NB4 (cell line): ENCODE results near the gene KLHL11.

Experiments used
- DNase-seq: peaks from one replicate; pipeline ENCODE4 v3.0.0; 2010; ENCODE audit warnings: low read depth
- H3K4me3 ChIP-seq: one replicate; pipeline ENCODE4 v1.5.1; 2011; ENCODE audit warnings: mild to moderate bottlenecking, low read depth, low read length, moderate library complexity
- MYC ChIP-seq: IDR thresholded peaks from 2 replicates; pipeline ENCODE4 v1.6.1; 2011; ENCODE audit warnings: low read depth, low read length
- POLR2A ChIP-seq: IDR thresholded peaks from 2 replicates; pipeline ENCODE4 v1.6.1; 2011; ENCODE audit warnings: mild to moderate bottlenecking; ENCODE audit not compliant: insufficient read length; ENCODE audit errors: extremely low read depth
- TF ChIP-seq, protein P1 (sequence below): IDR thresholded peaks from 2 replicates; pipeline ENCODE4 v1.6.1; 2011; ENCODE audit warnings: low read depth, low read length
- TF ChIP-seq, protein P2 (sequence below): IDR thresholded peaks from one replicate; pipeline ENCODE4 v1.5.1; 2012; ENCODE audit warnings: low read depth, low read length

KLHL11 gene

DNA sequence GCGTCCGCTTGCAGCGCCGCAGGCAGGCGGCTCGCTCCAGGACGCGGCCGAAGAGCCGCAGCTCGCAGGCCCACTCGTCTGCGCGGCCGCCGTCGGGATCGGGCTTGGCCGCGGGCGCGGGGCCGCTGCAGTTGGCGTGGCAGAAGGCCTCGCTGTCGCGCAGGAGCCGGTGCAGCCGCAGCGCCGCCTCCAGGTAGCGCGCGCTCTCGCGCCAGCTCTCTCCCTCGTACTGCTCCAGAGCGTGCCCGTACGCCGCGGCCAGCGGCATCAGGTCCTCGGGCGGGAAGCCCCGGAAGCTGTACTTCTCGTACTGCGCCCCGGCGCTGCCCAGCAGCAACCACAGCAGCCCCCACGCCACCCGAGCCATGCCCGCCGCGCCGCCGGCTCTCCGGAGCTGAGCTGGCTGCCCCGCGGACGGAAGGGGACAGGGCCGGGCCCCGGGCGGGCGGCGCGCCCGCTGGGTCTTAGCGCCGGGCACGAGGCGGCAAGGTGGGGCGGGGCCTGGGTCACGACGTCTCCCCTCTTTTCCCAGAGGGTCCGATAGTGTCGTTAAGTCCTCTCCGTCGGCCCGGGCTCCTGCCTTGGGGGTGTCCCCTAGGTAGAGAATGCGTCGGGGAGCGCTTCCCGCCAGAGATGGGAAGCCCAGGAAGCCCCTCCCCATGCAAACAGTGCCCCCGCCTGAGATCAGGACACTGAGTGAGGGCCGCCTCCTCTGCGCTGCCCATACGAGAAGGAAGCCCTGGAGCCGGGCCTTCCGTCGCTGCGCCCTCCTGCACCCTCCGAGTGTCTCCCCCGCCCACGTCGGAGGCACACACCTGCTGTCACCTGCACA lies 53.5 kb downstream of the KLHL11 start, which contains the start of gene P3H4:
TSS of gene P3H4 (minus strand) at position 401 of the 832 bp plus-strand sequence. CDS start at position 367, 34 bp downstream.
- peak within 1 kb of the TSS; percentile 57 for H3K4me3 ChIP-seq
- DNase-seq: peak; percentile 80
- TF ChIP-seq, protein P1, sequence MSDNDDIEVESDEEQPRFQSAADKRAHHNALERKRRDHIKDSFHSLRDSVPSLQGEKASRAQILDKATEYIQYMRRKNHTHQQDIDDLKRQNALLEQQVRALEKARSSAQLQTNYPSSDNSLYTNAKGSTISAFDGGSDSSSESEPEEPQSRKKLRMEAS: peak; percentile 33; the same call in 1 of the 2 replicates
- TF ChIP-seq, protein P2, sequence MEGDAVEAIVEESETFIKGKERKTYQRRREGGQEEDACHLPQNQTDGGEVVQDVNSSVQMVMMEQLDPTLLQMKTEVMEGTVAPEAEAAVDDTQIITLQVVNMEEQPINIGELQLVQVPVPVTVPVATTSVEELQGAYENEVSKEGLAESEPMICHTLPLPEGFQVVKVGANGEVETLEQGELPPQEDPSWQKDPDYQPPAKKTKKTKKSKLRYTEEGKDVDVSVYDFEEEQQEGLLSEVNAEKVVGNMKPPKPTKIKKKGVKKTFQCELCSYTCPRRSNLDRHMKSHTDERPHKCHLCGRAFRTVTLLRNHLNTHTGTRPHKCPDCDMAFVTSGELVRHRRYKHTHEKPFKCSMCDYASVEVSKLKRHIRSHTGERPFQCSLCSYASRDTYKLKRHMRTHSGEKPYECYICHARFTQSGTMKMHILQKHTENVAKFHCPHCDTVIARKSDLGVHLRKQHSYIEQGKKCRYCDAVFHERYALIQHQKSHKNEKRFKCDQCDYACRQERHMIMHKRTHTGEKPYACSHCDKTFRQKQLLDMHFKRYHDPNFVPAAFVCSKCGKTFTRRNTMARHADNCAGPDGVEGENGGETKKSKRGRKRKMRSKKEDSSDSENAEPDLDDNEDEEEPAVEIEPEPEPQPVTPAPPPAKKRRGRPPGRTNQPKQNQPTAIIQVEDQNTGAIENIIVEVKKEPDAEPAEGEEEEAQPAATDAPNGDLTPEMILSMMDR: peak; percentile 37
- TF ChIP-seq MYC (peak; percentile 32), POLR2A (peak; percentile 49)

DNA sequence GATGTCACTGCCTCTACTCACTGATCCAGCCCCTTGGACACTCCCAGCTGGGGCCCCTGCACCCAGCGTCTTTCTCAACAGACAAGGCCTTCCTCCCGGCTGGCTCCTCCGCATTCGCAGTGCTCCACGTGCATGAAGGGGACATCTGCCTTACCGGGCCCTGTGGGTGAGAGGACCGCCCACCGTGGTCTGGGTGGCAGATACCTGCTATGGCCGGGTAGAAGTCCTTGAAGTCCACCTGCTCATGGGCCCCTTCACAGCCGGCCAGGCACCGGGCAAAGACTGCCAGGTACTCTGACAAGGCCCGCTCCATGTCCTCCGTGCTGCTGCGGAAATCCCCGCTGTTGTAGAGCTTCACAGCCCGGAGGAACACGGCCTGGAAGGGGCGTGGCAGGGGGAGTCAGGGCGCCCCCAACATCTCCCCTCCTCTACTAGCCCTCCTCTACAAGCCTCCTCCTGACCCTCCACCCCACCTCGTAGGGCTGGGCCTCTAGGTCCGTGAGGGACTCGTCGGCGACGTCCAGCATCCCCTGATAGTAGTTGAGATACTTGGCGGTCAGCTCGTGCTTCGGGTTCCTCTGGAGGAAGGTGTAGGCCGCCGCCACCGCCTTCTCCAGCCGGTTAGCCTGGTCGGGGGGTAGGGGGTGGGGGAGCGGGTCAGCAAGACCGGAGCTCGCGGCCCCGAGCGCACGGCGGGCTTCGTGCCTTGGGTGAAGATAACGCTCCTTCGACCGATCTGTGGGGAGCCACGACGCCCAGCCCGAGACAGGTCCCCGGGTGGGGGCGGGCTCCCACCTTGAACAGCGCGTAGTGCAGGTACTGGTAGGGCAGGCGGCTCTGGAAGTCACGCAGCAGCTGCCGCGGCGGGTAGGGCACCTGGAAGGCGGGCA lies 54.3 kb downstream of the KLHL11 start:
- TF ChIP-seq, protein P2: no peak
- no peak for TF ChIP-seq POLR2A
- TF ChIP-seq, protein P1: no peak
- TF ChIP-seq MYC: no peak

DNA sequence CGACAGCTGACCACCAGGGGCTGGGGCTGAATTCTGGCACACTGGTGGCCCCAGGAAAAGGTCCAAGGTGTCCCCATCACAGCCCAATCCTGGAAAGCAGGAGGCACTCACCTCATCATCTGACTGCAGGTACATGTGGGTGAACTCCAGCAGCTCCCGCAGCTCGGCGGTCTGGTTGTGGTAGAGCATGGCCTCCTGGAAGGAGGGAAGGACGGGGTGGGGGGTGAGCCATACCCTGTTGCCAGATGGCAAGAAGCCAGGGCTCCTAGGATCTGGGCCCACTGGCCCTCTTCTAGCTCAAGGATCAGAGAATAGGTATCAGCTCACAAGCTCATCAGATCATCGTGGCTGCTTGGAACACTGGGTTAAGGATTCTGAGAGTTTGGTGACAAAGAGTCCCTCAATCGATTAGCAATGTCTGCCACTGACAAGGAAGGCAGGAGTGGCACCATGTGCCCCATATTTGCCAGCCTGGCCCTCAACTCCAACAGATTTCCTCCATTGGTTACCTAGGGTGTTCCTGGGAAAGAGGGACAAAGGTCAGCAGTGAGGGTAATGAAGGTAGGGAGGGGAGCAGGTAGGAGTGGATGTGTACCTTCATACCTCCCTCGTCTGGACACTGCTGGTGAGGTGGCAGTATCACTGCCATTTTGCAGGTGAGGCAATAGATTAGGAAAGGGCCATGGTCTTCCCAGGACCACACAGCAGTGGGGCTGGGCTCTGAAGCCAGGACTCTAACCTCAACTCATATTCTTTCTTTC lies 58.4 kb downstream of the KLHL11 start:
- TF ChIP-seq, protein P2: no peak
- TF ChIP-seq, protein P1: no peak
- TF ChIP-seq POLR2A: no peak
- TF ChIP-seq MYC: no peak
- H3K4me3 ChIP-seq: no peak overlapping the region
- DNase-seq: no peak

More for the DNA sequence above, 54.3 kb downstream of the KLHL11 start:
- DNase-seq: no peak
- H3K4me3 ChIP-seq: peak overlapping the region; percentile 57
